Right renal pelvis (tissue), 4 donors: ENCODE measurements around the gene EXOC5. TPM values are rescaled to one million over a fixed set of nuclear protein-coding genes. Genes with fewer than 3 reads are reported as not detected.

Experiments
- DNase-seq, 4 donors: peaks; one replicate each; pipeline ENCODE4 v3.0.0-alpha.2; 2013; ENCODE audit warnings: low read depth in 4 of 4, low spot score in 3 of 4, missing footprints in 1 of 4
- polyA plus RNA-seq, 4 donors: library from polyadenylated mRNA; unstranded; fragments of 120-200 nt; gene quantifications; one replicate each; pipeline ENCODE4 v1.2.1, GENCODE V29; 2013; ENCODE audit not compliant: insufficient read length in 4 of 4

The EXOC5 gene, protein sequence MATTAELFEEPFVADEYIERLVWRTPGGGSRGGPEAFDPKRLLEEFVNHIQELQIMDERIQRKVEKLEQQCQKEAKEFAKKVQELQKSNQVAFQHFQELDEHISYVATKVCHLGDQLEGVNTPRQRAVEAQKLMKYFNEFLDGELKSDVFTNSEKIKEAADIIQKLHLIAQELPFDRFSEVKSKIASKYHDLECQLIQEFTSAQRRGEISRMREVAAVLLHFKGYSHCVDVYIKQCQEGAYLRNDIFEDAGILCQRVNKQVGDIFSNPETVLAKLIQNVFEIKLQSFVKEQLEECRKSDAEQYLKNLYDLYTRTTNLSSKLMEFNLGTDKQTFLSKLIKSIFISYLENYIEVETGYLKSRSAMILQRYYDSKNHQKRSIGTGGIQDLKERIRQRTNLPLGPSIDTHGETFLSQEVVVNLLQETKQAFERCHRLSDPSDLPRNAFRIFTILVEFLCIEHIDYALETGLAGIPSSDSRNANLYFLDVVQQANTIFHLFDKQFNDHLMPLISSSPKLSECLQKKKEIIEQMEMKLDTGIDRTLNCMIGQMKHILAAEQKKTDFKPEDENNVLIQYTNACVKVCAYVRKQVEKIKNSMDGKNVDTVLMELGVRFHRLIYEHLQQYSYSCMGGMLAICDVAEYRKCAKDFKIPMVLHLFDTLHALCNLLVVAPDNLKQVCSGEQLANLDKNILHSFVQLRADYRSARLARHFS
- 10 to 100 TPM; 64.2 to 93.5 (median 82.8) TPM for polyA plus RNA-seq

DNA sequence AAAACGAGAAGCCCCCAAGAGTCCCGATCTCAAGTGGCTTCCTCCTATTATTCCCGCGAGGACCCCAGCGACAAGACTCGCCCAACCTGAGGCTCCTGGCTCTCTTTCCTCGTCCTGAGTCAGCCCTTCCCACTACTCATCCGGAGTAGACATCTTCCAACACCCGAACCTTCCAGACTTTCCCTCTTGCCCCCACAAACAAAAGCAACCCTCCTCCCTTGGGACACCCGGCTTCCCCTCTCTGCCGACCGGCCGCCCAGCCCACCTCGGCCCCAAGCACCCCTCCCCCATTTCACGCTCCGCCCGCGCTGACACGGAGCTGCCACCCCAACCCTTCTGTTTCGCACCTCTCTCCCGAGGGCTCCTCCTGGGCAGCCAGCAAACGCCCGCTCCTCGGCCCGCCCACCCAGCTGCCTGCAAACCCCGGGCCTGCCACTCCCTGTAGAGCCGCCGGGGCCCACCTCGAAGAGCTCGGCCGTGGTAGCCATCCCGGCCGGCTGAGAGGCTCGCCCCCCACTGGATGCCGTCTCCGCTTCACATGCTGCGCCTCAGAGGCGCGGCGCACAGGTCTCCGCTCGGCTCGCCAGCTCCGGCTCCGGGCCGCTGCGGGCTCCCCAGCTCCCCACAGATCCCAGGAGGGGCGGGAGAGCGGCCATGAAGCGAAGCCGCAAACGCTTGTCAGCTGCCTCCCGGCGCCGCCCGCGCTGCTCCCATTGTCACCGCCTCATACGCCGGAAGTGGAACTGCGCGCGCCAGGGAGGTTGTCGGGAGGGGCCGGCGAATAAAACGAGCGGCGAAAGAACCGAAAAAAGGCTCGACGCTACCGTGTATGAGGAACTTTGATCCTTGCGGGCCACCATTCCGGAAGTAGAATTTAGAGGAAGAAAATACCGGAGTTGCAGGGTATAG lies at the start of gene EXOC5, which contains the start of gene AP5M1:
Gene EXOC5, minus strand, starts transcription at position 745 of the 909 bp plus-strand sequence. Its CDS starts 257 bp downstream, at position 488.
Gene AP5M1, plus strand, starts transcription at position 811 of the 909 bp plus-strand sequence. CDS start 344 bp downstream, outside the sequence.
- peak; percentile 83 to 92 (median 90) for DNase-seq

DNA sequence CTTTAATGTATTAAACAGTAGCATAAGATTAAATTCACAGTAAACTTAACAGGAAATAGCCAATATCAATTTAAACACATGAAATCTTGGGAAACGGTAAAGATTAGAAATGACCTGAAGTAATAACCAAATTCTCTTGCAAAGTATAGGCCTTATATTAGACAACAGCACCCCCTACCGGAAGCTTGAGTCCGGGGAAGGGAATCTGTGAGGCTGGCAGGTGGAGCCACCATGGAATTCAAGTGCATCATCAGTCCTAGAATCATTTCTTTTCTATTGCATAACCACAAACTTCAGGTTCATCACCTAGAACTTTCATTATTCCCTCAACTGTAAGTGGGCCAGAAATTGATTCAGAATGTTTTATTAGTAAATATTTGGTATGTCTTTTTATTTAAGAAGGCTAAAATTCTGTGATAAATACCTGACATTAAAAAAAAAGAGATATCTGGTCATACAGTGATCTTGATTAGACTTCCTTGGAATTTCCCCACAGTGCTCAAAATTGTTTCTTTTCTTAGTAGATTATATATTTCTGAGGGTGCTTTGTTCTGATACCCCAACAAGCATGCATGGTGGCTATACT lies 48.6 kb upstream of the EXOC5 start:
- peak; percentile 48 to 70 (median 64) for DNase-seq

DNA sequence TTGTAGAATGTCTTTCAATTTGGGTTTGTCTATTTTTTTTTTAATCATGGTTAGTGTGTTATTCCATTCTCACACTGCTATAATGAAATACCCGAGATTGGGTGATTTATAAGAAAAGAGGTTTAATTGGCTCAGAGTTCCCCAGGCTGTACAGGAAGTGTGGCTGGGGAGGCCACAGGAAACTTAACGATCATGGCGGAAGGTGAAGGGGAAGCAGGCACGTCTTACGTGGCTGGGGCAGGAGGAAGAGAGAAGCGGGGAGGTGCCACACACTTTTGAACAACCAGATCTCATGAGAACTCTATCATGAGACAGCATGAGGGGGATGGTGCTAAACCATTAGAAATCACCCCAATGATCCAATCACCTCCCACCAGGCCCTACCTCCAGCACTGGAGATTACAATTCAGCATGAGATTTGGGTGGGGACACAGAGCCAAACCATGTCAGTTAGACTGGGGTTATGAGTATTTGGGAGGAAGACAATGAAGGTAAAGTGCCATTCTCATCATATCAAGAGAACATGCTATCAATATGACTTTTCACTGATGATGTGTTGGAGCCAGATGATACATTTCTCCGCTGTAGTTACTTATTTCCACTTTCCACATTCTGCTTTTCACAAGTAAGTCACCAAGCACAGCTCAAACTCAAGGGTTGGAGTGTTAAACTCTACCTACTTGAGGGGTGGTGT lies 45.8 kb upstream of the EXOC5 start:
- DNase-seq, result no peak

DNA sequence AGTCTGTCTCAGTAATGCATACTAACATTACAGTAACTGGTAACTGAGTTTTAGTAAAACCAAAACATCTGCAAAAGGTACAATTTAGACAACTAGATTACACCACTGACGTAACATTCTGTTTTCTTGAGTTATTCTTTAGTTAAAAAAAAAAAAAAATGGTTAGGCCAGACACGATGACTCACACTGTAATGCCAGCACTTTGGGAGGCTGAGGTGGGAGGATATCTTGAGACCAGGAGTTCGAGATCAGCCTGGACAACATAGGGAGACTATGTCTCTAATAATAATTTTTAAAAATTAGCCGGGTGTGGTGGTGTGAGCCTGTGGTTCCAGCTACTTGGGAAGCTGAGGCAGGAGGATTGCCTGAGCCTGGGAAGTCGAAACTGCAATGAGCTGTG lies 34.2 kb upstream of the EXOC5 start:
- DNase-seq, result no peak

DNA sequence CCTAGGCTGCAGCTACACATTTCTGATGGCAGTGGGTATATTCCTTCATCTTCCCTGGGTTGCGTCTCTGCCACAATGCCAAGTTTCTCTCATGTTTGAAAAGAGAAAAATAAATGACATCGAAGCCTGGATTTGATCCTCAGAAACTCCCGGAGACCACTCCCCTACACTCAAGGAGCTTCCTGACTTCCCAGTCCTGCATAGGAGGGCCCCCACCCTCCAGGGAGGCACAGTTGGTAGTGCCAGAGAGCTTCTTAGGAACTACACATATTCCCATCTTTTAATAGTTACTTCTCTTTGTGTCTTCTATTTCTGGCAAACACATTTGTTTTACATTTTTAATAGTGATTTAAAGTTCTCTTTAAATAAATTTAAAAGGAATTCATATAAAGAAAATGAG lies 30.8 kb upstream of the EXOC5 start:
- no peak for DNase-seq

DNA sequence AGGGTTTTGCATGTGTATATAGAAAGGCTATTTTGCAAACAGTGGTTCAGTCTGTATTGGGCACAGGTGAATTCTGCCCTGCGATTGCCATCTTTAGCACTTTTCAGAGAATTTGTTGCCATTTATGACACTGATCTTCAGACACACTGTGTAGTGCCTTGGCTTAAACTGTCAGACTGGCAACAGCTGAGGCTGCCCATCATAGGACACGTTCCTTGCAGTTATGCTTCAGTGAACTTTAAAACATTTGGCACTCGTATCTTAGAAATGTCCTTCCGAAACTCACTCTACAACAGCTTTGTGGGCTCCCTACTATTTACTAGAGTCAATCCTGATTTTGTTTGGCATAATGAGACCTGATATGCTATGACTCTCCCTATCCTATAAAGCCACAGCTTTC lies 29.1 kb upstream of the EXOC5 start:
- DNase-seq, result no peak

DNA sequence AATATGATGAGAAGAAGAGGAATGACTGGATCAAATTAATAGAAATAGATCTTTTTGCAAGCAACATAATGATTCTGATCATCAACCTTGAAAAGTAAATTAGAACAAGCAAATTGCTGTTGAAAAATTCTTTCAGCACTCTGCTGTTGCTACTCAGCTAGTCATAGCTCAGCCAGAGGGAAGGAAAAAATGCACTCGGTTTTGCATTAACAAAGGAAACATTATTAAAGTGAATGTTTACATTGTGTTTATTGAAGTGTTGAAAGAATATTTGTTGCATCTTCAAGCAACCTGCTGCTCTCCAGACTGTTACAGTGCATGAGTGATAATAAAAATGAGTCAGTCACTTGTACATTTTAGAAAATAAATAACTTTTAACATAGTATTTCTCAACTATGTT lies 26.5 kb upstream of the EXOC5 start:
- DNase-seq, result no peak

DNA sequence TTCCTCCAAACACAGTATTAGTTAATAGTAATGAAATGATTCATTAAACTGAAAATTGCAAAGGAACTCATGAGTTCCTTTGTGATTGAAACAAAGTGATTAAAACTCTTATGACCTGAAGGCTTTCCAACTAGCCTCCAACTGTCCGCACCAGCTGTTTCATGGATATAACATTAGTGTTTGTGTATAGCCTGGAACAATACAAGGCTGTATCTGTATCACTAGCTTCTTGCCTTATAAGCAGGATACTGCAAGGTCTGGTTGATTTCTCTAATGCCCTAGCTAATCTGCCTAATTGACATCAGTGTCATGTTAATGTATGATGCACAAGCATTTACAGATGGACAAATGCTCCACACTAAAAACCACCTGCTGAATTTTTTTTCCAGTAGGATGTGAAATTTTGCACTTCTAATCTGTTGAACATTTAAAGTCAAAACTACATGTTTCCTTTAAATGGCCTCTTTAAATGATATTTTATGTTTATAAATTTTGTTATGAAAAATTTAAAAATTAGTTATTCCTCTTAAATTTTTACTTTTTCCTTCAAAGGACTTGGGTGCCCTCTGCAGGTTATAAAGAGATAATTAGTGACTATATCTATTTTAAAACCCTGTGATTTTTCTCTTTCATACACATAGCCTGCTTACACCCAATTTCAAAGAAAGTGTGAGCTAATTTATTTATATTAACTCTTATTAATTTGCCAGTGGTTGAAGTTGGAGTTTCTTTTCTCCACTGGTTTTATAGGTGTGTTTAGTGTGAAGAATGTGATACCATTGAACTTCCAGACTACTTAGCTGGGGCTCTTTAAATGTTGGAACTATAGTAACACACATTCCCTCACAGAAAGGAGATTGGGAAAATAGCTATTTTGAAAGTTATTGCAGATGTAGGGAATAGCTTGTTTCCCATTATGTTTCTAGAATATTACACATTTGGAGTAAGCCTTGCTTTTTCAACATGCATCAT lies 25.4 kb upstream of the EXOC5 start:
- no peak for DNase-seq

DNA sequence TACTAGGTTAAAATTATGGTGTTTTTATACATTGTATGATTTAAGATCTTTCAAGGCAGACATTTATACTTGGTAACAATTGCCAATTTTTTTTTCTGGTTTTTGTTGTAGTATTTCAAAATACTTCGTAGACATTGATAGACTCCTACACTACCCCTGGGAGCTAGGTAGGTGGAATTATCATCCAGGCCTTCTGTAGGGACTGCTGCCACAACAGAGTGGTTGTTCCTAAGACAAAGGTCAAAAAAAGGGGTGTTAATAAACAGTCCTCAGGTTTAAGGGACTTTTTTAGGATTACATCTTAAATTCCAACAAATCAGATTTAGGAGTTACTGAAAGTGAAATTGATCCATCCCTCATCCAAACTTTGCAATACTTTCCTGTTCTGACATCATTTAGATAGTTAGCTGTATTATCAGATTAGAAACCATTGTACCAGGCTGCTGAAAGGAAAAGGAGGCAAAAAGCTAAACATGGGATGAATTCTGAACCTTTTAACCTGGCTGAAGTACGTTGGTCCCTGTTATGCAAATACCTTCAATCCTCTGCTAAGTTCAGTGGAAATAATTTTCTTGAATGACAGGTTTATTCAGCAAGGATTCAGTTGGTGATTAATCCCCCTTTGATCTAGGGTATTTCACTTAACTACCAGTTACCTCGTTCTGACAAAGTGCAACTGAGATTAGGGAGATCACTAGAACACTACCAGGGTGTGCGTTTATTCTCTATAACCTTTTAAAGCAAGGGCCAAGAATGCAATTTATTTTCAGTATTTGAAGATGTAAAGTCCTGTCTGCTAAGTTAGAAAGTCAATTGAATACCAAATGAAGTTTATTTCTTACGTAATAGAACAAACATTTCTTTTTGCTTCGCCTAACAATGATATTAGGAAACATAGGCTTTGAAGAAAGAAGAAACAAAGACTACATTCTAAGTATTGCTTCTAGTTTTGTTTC lies 23.3 kb upstream of the EXOC5 start:
- no peak for DNase-seq

DNA sequence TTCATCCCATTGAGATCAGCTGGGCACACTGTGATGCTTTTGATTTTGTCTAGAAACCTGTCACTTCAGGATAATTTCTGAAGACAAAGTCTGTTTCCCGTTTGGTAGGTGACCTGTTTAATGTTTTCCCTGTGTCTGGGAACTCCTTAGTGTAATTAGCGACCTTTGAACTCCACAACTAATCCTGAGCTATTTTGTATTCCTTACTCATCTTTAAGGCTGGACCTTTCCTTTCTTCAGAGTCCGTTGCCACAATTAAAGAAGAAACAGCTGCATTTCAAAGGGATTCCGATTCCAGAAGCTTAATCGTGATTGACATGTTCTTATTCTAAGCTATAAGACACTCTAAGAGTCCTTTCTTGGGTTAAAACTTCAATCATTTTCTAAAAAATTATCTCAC lies 22.0 kb upstream of the EXOC5 start:
- DNase-seq, result no peak

DNA sequence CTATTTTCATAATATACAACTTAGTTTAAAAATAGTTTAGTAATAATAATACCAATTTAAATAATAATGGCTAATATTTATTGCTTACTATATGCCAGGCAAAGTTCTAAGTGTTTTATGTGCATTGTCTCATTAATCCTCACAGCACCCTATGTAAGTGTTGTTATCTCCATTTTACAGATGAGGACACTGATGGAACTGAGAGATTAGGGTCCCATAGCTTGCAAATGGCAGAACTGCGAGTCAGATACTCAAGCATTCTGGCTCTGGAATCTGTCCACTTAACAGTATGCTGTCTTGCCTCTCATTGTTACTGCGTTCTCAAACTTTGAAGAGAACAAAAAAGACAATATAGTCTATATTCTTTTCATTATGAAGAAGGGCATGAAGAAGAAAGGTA lies 19.0 kb upstream of the EXOC5 start:
- no peak for DNase-seq

DNA sequence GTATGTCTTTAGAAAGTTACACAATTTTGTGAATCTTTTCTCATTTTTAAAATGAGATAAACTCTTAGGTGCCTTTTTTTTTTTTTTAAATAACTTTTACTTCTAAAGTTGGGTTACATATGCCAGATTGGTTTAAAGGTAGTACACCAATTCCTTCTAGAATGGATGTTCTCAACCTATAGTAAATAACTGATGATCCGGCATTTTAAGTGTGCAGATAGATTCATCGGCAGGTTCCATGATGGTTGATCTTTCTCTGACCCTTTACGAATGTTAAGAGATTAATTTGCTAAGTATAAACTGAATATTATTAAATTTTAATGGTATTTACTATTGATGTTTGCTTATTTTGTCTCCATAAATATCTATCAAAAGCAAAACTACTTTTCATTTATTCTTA lies 8.4 kb upstream of the EXOC5 start:
- no peak for DNase-seq

DNA sequence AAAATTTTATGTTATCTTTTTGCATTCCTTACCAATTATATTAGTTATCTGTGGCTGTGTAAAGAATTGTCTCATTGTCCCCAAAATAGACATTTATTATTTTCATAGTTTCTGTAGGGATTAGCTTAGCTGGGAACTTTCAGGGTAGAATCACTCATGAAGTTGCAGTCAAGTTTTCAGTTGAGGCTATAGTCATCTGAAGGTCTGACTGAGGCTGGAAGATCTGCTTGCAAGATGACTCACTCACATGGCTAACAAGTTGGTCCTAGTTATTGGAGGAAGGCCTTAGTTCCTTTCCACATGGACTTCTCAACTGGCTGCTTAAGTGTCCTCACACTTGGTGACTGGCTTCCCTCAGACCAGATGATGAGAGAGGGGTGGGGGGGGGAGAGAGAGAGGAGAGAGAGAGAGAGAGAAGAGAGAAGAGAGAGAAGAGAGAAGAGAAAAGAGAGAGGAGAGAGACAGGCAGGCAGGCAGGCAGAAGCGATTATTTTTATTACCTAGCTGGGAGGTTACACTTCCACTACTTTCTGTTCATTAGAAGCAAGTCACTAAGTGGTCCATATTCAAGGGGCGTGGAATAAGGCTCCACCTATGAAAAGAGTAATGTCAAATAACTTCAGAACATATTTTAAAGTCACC lies 6.4 kb upstream of the EXOC5 start:
- DNase-seq, result no peak

DNA sequence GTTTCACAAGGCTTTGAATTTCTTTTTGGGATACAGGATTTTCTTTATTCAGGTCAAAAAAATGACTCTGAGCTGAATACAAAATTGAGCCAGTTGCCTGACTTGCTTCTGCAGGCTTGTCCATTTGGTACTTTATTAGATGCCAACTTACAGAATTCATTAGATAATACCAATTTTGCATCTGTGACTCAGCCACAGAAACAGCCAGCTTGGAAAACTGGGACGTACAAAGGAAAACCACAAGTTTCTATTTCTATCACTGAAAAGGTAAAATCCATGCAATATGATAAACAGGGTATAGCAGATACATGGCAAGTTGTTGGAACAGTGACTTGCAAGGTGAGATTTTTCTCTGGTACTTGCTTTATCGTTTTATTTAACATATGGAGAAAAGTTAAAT lies 5.8 kb upstream of the EXOC5 start:
- no peak for DNase-seq

DNA sequence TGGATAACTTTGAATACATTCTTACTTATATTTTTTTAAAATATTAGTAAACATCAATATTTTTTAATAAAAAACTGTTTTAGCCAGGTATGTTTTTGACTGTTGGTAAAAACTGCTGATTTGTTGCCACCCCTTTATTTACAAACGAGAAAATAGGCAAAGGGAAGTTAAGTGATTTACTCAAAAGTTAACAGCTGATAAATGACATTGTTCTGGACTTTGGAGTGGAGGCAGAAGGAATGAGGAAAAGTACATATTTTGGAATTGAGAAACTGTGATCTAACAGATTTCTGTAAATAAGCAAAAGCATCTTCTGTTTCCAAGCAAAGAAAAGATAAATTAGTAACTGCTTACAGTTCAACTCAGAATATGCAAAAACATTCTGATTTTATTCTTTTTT lies 4.5 kb upstream of the EXOC5 start:
- no peak for DNase-seq

DNA sequence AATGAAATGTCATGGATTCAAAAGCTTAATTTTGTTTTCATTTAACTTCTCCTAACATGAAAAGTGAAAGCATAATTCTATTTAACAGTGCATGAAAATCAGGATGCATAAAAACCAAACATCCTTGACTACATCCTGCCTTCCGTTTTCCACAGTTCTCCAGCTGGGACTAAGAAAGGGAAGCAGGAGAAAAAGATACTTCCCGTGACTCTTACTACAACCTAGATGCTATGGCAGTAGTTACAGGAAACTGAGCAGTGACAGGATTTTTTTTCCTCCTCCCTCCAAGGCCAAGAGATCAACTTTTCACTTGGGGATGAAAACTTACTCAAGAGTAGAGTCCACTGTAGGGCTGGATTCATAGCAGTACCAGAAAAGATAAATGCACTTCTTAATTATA lies 2.6 kb downstream of the EXOC5 start:
- no peak for DNase-seq

DNA sequence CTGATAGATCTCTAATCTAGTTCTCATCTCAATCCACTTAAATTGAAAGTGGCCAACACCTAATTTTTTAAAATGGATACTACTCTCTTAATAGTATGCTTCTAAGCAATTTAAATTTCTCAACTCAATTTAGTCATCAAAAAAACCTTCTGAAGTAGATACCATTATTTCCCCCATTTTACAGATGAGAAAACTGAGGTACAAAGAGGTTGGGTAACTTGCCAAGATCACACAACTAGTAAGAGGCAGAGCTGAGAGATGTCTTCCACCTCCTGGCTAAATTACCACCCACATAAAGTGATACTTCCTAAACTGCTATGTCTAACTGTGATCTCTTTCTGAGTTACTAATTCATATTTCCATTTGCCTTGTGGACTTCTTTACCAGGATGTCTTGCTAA lies 6.6 kb downstream of the EXOC5 start:
- DNase-seq, result no peak
